HepG2 (cell line): ENCODE measurements around the gene RBPJ. TPM values are rescaled to one million over a fixed set of nuclear protein-coding genes. Genes with fewer than 3 reads are reported as not detected.

Experiments used
- ATAC-seq: fragments of 200-7000 bp; cut with Tn5 transposase; 3 replicates; pipeline ENCODE4 v1.9.1; 2020; ENCODE audit warnings: mild to moderate bottlenecking, moderate library complexity
- BruUV-seq: library from RNA; stranded (reverse); fragments of 400-500 nt; replicated peaks from 2 replicates; lab custom pipeline; 2021; lab: Mats Ljungman, UMichigan
- CTCF ChIA-PET: fragments of 300-600 bp; formaldehyde crosslinking; extraction: SDS; loops from one replicate; lab custom pipeline; 2021; ENCODE audit warnings: low total read pairs, inconsistent platforms, low intra/inter-chr PET ratio; lab: Yijun Ruan, JAX
- POLR2A ChIA-PET: fragments of 350-600 bp; sonication (Branson Sonifier 250); formaldehyde crosslinking; loops from one replicate; lab custom pipeline; 2020; ENCODE audit warnings: antibody characterized with exemption, inconsistent platforms; lab: Yijun Ruan, JAX
- DNase-seq: peaks from one replicate; pipeline ENCODE4 v3.0.0-alpha.2; 2015; ENCODE audit warnings: low spot score
- FAIRE-seq: peaks from 3 replicates; lab custom pipeline; 2011; peaks lifted over from hg19 to GRCh38; lab: Jason Lieb, UNC
- H2AFZ ChIP-seq: one replicate; pipeline ENCODE4 v1.6.1; 2011; ENCODE audit warnings: low read length, inconsistent platforms
- H3K27ac ChIP-seq: fragments of 300-600 bp; 3 replicates; pipeline ENCODE4 v1.8.0; 2011; ENCODE audit warnings: mixed run types, mild to moderate bottlenecking, mixed read lengths, low read length, inconsistent platforms; ENCODE audit not compliant: insufficient read depth; ENCODE audit errors: extremely low read length
- H3K27me3 ChIP-seq, 2 experiments: fragments of 200-600 bp in 1 of 2; 2 replicates in 1 of 2; 3 replicates in 1 of 2; pipeline versions ENCODE4 v1.6.0 to v1.8.0; 2011; ENCODE audit warnings: low read length in 2 of 2, mild to moderate bottlenecking in 2 of 2, moderate library complexity in 2 of 2, inconsistent platforms in 1 of 2; ENCODE audit not compliant: insufficient read depth in 2 of 2, control insufficient read depth in 1 of 2
- H3K36me3 ChIP-seq, 2 experiments: fragments of 200-600 bp in 1 of 2; replicated peaks in 1 of 2; 2 replicates in 1 of 2; 3 replicates in 1 of 2; pipeline versions ENCODE4 v1.5.1 to v1.8.0; 2011; ENCODE audit warnings: low read length in 2 of 2, inconsistent platforms in 1 of 2; ENCODE audit not compliant: insufficient read depth in 2 of 2, control insufficient read depth in 1 of 2
- H3K4me1 ChIP-seq: 2 replicates; pipeline ENCODE4 v1.5.1; 2012; ENCODE audit warnings: low read length, inconsistent platforms; ENCODE audit not compliant: insufficient read depth
- H3K4me2 ChIP-seq: 2 replicates; pipeline ENCODE4 v1.6.0; 2011; ENCODE audit warnings: low read depth, low read length, inconsistent platforms
- H3K4me3 ChIP-seq, 3 experiments: fragments of 200-600 bp in 1 of 3; sonication (generic), shearing (Covaris generic) in 1 of 3; replicated peaks in 1 of 3; 2 replicates each; pipeline ENCODE4 v1.5.1; 2011 to 2016; ENCODE audit warnings: low read length in 3 of 3, inconsistent platforms in 2 of 3, low read depth in 2 of 3, mild to moderate bottlenecking in 2 of 3, control low read depth in 1 of 3, mixed read lengths in 1 of 3; ENCODE audit not compliant: insufficient read depth in 1 of 3
- H3K79me2 ChIP-seq: one replicate; pipeline ENCODE4 v1.6.1; 2011; ENCODE audit warnings: low read length, inconsistent platforms; ENCODE audit not compliant: insufficient read depth
- H3K9ac ChIP-seq: 2 replicates; pipeline ENCODE4 v1.6.0; 2011; ENCODE audit warnings: mild to moderate bottlenecking, low read depth, low read length, inconsistent platforms; ENCODE audit not compliant: insufficient read depth
- H3K9me3 ChIP-seq: 2 replicates; pipeline ENCODE4 v1.5.1; 2012; ENCODE audit warnings: mild to moderate bottlenecking, low read length
- H4K20me1 ChIP-seq: 2 replicates; pipeline ENCODE4 v1.6.0; 2011; ENCODE audit warnings: inconsistent platforms, mild to moderate bottlenecking, low read length, moderate library complexity; ENCODE audit not compliant: insufficient read depth
- ELF3 ChIP-seq: IDR thresholded peaks from 2 replicates; pipeline ENCODE4 v1.6.1; 2016; ENCODE audit warnings: missing genetic modification reagents, missing compliant biosample characterization
- MYNN ChIP-seq: sonication (generic); formaldehyde crosslinking; IDR thresholded peaks from 2 replicates; pipeline ENCODE4 v1.4.0; 2020; ENCODE audit warnings: mild to moderate bottlenecking, low read depth, missing genetic modification reagents
- NCOA5 ChIP-seq: sonication (generic); formaldehyde crosslinking; IDR thresholded peaks from 2 replicates; pipeline ENCODE4 v1.4.0; 2020; ENCODE audit warnings: missing genetic modification reagents
- RNF219 ChIP-seq: sonication (generic); formaldehyde crosslinking; IDR thresholded peaks from 2 replicates; pipeline ENCODE4 v1.5.0; 2020; ENCODE audit warnings: mild to moderate bottlenecking, missing genetic modification reagents
- SRSF1 ChIP-seq: fragments of 200-400 bp; formaldehyde crosslinking; optimal IDR thresholded peaks from 2 replicates; pipeline ENCODE3; 2017; ENCODE audit warnings: mild to moderate bottlenecking, low read depth, low read length, moderate library complexity
- TCF7 ChIP-seq: sonication (generic); IDR thresholded peaks from 2 replicates; pipeline ENCODE4 v1.6.1; 2016; ENCODE audit warnings: antibody characterized with exemption, low read depth
- ZBTB26 ChIP-seq: IDR thresholded peaks from 2 replicates; pipeline ENCODE4 v1.6.1; 2016; ENCODE audit warnings: missing compliant biosample characterization, missing genetic modification reagents, borderline replicate concordance
- ZNF281 ChIP-seq: sonication (generic); formaldehyde crosslinking; IDR thresholded peaks from 2 replicates; pipeline ENCODE4 v1.4.0; 2020; ENCODE audit warnings: missing genetic modification reagents, borderline replicate concordance
- WGBS: methylation state at CpG from one replicate; pipeline ENCODE4 v1.1.6; 2017; ENCODE audit warnings: low lambda C conversion rate; 5-methylcytosine and 5-hydroxymethylcytosine counted together
- in situ Hi-C: cut with HindIII; loops from 2 replicates; pipeline ENCODE4 v1.10.0; 2017; ENCODE audit warnings: low pct_unique_long_range_greater_than_20kb; ENCODE audit not compliant: extremely low pct_ligation_motif_present
- intact Hi-C: fragments of 100-400 bp; cut with micrococcal nuclease; formaldehyde crosslinking; loops from one replicate; pipeline ENCODE4 v1.10.0; 2022; ENCODE audit not compliant: unreplicated experiment
- polyA plus RNA-seq, 8 experiments: library from polyadenylated mRNA; depleted of rRNA in 3 of 8; stranded (reverse) in 7 of 8; unstranded in 1 of 8; fragments of >200 nt; fragmentation: Illumina TruSeq in 4 of 8; extraction: Trizol in 4 of 8; gene quantifications; 2 replicates each; pipeline versions ENCODE4 v1.2.1 to v1.2.3, GENCODE V29; 2011 to 2016; ENCODE audit warnings: low read depth in 4 of 8, missing spikeins in 1 of 8, mixed read lengths in 1 of 8; ENCODE audit not compliant: insufficient read depth in 1 of 8
- total RNA-seq, 5 experiments: library from RNA; depleted of rRNA; stranded (reverse); fragments of >200 nt; fragmentation: Illumina TruSeq; extraction: Trizol; gene quantifications; 2 replicates each; pipeline ENCODE4 v1.2.3, GENCODE V29; 2016; ENCODE audit warnings: low read depth in 1 of 5
- TF ChIP-seq, protein P1 (sequence below): sonication (generic); formaldehyde crosslinking; IDR thresholded peaks from 2 replicates; pipeline ENCODE4 v1.8.0; 2023; ENCODE audit warnings: mild to moderate bottlenecking, missing genetic modification reagents

Gene RBPJ
- total and polyA plus RNA-seq, 2 of the 13 experiments (the other 11 are each of a cell fraction or from before 2014, with no cell fraction given) = 25.9 to 33.2 TPM

GRCh38 chr4:26330946-26331345 is 10.1 kb downstream of the RBPJ start:
- Histone ChIP-seq H3K27me3 (no peaks in the 10 kb centered on the region), H4K20me1 (peaks cover 55% of the 10 kb centered on the region), H3K9ac (no peak overlapping the region), H3K9me3 (no peaks in the 10 kb centered on the region), H3K4me1 (peaks cover 18% of the 10 kb centered on the region), H3K4me3 (no peak overlapping the region; a peak in 1 of 6 replicates), H2AFZ (no peak overlapping the region), H3K27ac (no peak overlapping the region), H3K4me2 (peak overlapping the region; percentile 44; the same call in 1 of the 2 replicates), H3K36me3 (no peaks in the 10 kb centered on the region), H3K79me2 (peaks cover 92% of the 10 kb centered on the region)
- CTCF ChIA-PET = interaction anchor here (1.3 to 2.3 kb wide), 2 partner anchors 69 to 79 kb away, joined by 5 to 22 read pairs; no protein-coding TSS in a partner anchor
- POLR2A ChIA-PET = interaction anchor here (1.7 kb wide), 1 partner anchor 12 kb away, joined by 6 read pairs; no protein-coding TSS in a partner anchor
- 78% methylated on average over 5 of the region's 6 CpGs for WGBS
- BruUV-seq = no TSS peak
- in situ Hi-C loops (no loop called here), intact Hi-C loops (loop anchor here (1.0 kb wide), 2 partner anchors 79 to 389 kb away; no protein-coding TSS in a partner anchor)
- FAIRE-seq (no peak), DNase-seq (peak; percentile 21), ATAC-seq (peak; percentile 51; the same call in 2 of the 3 replicates)
- TF ChIP-seq ELF3 (CRISPR knock-in tag) (peak; percentile 34; the same call in 1 of the 2 replicates), ZNF281 (CRISPR knock-in tag) (0 out of 2 replicates have a peak, but pooled peaks have one; percentile 26), MYNN (CRISPR knock-in tag) (no peak)

- Histone ChIP-seq H4K20me1 (peaks cover 52% of the 10 kb centered on the region), H2AFZ (no peak overlapping the region), H3K79me2 (peaks cover 92% of the 10 kb centered on the region), H3K9ac (no peak overlapping the region), H3K4me3 (no peak overlapping the region), H3K27me3 (no peaks in the 10 kb centered on the region), H3K36me3 (no peaks in the 10 kb centered on the region), H3K27ac (no peak overlapping the region), H3K9me3 (no peaks in the 10 kb centered on the region), H3K4me2 (peak overlapping the region; percentile 44; the same call in 1 of the 2 replicates), H3K4me1 (peaks cover 18% of the 10 kb centered on the region)
- intact Hi-C loops = no loop called here
- POLR2A ChIA-PET = no interaction called here
- ATAC-seq (no peak), FAIRE-seq (no peak), DNase-seq (no peak)
- CTCF ChIA-PET = interaction anchor here (2.3 kb wide), 1 partner anchor 78 kb away, joined by 22 read pairs; no protein-coding TSS in a partner anchor
- in situ Hi-C loops = no loop called here
- 80% methylated on average over 7 of the region's 7 CpGs for WGBS
- BruUV-seq = no TSS peak
- TF ChIP-seq, protein P1, sequence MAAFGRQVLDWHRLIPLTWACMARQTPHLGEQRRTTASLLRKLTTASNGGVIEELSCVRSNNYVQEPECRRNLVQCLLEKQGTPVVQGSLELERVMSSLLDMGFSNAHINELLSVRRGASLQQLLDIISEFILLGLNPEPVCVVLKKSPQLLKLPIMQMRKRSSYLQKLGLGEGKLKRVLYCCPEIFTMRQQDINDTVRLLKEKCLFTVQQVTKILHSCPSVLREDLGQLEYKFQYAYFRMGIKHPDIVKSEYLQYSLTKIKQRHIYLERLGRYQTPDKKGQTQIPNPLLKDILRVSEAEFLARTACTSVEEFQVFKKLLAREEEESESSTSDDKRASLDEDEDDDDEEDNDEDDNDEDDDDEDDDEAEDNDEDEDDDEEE (CRISPR knock-in tag) = no peak
- TF ChIP-seq TCF7 (no peak), ZBTB26 (CRISPR knock-in tag) (no peak), RNF219 (CRISPR knock-in tag) (no peak), SRSF1 (no peak), NCOA5 (no peak)
Measured at GRCh38 chr4:26331380-26331950, 10.7 kb downstream of the RBPJ start.
